Islet precursor cell (in vitro differentiated cells): ENCODE results near the gene PIK3IP1.
"Not testable (repeated sequence)": the region's sequence is repeated elsewhere in the genome, so short reads cannot be mapped to it uniquely, and the experiment has no call there.

Experiments used
- DNase-seq: peaks from one replicate; pipeline ENCODE4 v3.0.0-alpha.2; 2018

PIK3IP1 gene, protein sequence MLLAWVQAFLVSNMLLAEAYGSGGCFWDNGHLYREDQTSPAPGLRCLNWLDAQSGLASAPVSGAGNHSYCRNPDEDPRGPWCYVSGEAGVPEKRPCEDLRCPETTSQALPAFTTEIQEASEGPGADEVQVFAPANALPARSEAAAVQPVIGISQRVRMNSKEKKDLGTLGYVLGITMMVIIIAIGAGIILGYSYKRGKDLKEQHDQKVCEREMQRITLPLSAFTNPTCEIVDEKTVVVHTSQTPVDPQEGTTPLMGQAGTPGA

DNA sequence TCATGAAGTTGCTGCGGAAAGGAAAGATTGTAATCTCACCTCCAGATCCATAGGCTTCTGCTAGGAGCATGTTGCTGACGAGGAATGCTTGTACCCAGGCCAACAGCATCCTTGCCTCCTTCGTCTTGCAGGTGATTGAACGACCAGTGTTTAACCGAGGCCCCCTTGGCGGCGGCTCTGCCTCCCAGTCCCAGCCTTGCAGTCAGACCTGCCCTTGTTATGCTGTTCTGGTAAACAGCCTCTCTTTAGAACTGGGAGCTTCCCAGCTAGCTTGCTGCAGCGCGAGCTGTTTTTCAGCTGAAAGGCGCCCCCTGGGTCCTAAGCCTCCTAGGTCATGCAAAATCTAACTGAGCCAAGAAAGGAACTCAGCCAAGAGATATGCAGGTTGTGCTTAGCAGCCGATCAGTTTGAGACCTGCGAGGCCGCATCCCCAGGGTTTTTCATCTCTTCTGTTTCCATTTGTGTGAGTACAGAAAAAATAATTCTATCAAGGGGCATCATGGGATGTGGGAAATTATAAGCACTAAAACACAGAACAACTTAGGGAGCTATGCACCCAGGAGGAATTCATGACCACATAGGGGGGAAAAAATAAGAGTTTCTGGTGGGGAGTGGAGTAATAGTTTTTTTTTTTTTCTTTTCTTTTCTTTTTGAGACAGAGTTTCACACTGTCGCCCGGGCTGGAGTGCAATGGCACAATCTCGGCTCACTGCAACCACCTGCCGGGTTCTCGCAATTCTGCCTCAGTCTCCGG lies at the start of gene PIK3IP1:
TSS of gene PIK3IP1 (minus strand) at position 253 of the 754 bp plus-strand sequence. CDS start at position 109, 144 bp downstream.
- DNase-seq = peak; percentile 94

DNA sequence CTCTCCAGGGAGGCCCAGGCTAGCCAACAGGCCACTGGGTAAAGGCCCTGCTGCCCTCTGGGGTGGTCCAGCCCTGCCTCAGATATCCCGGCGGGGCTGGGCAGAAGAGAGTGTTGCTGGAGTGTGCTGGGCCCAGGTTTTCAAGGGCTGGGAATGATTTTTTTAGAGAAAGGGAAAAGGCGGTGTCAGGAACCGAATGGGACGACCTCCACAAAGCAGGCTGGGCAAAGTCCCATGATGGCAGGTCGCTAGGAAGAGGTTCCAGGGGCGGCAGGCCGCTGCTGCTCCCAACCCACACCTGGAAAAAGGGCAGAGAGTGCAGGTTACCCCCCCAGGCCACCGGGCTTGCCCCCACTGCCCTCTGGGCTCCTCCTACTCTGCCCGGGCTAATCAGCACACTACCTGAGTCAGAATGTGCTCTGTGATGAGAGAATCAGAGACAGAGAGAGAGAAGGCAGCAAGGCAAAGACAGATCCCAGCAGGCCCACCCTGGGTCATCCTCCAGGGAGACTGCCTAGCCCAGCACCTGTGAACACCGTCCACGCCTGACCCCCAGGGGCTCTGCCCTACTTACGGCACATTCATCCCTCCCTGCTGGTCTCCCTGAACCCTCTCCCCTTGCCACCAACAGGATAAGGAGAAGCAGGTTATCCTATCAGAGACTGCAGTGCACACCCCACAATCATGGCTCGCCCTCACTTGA lies 49.2 kb upstream of the PIK3IP1 start:
- no peak for DNase-seq

DNA sequence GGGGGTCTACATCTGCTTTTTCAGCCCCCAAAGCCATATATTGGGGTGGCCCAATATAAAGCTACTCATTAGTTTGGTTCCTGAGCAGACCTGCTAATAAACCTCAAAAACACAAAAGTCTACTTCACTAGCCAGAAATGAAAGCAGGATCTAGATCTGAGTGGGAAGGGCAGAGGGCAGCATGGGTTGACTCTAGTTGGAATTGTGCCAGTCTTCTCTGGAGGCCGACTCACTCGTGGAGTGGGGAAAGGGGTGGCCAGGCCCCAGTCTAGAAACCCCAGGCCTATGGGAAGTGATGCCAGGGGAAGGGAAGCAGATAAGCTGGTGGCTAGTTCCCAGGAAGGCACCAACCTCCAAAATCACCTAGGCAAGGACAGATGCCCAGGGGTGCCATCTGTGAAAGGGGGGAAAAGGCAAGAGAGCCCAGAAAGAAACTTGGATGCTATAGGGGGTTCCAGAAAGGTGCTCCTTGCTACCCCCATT lies 48.5 kb upstream of the PIK3IP1 start:
- DNase-seq = no peak

DNA sequence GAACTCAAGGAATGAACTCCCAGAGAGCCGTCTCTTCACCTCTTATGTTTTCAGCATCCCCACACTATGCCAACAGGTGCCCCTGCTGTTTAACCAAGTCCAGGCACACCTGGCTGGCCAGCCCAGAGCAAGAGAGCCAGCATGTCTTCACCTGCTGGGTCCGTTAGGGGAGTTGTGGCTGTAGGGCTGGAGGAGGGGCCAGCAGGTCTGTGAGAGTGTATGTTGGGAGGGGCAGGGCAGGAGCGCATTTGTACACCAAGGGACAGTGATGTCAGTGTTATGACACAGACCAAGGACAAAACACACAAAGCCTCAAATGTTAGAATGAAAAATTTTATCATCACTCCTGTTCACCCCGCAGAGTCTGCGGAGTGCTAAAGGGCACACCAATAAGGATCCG lies 48.1 kb upstream of the PIK3IP1 start:
- no peak for DNase-seq

DNA sequence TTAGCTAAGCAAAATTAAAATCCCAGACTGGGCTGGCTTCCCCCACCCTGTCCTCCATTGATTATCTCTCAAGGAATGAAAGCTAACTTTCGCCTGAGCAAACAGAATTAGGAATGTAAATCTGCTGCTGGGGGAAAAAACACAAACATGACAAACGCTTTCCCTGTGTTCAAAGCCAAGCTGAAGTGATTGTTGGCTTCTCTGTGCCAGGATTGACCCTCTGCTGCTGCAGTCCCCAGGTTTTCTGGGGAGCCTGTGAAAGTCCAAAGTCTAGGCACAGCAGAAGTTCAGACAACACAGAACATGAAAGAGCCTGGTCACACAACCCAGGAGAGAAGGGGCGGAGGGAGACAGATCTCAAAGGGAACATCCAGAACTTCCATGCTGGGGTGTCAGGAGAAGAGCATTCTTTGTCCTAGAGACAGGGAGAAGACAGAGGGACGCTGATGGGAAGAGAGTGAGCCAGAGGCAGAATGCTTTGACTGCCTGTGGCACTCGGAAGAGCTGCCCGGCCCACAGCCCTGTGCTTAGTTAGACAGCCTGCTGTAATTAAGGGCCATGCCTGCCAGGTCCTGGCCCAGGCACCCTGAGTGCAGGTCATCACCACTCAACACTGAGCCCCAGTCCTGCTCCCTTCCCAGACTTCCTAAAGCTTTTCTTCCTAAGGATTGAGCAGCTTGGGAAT lies 47.0 kb upstream of the PIK3IP1 start:
- no peak for DNase-seq

DNA sequence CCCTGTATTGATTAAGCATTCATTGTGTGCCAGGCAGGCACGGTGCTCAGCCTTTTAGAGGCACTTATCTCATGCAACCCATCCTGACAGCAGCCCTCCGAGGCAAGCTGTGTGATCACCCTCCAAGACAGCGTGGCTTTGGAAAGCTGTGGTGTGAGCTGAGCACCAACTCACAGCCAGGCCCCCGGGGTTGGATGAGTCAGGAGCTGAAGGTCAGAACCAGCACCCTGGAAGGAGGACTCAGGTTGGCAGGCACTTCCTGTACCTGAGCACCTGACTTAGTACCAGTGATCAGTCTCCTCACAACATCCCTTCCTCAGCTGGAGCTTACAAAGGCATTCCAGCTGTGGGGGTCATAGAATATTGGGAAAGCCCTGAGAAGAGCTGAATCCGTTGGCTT lies 44.9 kb upstream of the PIK3IP1 start:
- DNase-seq = peak; percentile 76

DNA sequence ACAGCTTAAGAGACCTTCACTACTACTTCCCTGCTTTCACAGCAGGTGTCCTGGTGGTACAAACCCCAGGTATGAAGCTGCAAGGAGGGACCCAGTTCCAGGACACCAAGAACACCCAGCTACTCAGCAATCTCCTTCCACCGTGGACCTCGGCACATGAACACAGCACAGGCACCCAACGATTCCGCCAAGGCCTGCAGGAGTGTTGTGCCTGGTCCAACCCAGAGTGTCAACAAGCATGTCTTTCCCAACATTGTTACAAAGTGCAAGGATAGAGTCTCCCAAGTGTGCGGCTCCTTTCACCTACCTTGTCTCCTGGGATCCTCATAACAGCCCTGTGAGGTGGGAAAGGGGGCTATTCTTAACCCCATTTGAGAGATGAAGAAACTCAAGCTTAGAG lies 42.0 kb upstream of the PIK3IP1 start:
- no peak for DNase-seq

DNA sequence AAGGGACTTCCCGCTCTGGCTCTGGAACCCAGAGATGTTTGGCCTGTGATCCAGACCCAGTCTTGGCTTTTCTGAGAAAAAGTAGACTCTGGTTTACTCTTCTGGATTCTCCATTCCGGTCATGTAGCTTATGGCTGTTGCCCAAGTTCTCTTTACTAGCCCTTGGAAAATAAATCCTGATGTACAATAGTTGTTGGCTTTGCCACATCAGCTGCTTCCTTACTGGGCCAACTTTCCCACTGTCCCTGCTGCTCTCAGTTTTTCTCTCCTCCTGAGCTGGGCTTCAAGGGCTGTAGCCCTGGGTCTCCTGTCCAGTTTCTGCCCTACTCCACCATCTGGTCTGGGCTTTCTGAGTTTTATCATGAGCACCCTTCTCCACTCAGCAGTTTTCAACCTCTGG lies 41.4 kb upstream of the PIK3IP1 start:
- no peak for DNase-seq

DNA sequence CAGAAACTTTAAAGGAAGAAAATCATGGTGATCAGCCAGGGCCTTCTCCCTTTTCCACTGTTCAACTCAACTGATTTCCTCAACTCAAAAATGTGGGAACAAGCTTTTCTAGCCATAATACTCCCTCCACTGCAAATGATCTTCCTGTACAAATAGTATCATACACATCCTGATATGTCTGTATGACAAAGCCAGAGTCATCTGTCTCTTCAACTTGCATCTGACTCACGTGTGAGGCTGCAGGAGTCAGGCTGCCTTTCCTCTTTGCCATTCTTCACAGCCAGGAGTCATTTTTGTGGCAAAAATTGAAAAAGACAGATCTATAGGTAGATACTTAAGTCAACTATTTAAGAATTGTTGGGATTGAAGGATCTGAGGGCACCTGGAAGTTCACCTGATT lies 40.6 kb upstream of the PIK3IP1 start:
- DNase-seq = no peak

DNA sequence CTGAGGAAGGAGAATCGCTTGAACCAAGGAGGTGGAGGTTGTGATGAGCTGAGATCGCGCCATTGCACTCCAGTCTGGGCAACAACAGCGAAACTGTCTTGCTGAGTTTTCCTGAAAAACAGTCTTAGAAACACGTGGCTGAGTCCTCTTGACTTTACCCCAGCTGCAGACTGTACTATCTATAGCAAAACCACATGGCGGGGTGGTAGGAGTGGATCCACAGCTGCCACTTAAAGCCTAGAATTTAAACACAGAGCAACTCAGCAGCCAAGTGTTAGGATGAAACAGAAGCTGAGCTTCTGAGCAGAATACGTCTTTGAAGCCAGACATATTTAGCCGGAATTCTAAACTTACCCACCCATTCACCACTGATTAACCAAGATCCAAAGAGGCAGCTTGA lies 39.7 kb upstream of the PIK3IP1 start:
- no peak for DNase-seq

DNA sequence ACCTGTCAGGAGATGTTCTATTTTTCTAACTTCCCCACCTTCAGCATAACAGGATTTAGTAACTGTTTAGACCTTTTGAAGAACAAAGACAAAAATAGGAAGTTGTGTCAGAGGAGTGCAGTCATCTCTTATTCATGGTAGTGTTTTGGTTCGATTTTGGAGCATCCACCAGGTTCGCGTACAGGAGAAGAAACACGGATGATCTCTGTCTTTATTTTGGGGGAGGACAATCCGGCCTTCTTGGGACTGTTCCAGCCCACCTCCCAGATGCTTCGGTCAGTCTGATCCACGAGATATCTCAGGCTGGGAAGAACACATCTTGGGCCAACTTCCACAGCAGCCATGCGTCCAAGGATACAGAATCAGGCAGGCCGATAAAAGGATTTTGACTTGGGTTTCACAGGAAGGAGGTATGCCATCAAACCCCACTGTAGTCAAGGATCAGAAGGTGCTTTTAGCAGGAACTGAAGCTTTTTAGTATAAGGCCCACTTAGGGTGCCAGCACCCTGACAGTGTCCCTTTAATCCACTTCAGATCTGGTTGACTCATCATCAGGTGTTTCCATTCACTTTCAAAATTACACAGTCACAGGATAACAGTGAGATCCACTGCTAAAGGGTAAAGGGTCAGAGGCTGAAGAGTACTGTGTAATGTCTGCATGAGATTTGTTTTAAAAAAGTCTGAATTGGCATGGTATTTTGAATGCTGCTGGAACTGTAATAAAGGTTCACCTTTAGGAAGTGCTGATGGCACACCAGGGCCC lies 37.3 kb upstream of the PIK3IP1 start:
- DNase-seq = no peak

DNA sequence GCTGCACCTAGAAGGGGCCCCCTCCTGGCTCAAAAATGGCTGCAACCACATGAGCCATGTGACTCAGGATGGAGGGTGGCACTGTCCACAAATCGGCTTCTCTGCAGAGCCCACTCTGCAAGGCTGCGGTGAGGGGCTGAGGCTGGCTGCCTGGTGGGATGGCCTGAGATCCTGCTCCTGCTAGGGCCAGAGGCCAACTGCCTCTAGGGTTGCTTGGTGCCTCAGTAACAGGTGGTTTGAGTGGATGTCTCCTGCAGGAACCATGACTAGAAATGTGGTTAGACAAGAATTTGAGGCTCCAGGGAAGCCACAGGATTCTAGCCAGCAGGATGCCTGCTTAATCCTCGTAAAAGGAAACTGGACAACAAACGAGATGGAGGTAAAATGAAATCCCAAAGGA lies 36.7 kb upstream of the PIK3IP1 start:
- peak; percentile 75 for DNase-seq

DNA sequence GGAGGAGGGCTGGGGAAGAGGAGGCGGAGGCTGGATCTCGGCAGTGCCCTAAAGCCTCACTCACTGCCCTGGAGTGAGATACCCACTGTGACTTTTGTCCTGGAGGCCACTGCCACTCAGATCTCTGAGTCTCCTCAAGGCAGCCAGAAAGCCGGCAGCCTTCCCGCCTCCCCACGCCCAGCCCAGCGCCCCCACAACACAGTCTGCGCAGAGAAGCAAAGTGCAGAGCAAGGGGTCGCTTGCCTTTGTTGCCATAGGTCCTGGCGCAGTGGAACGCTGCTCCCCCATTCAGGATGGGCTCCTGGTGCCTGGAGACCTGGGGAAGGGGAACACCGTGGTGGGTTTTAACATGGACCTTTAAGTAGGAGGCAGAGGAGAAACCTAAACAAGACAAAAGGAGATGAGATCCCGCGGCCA lies 36.3 kb upstream of the PIK3IP1 start:
- DNase-seq = no peak

DNA sequence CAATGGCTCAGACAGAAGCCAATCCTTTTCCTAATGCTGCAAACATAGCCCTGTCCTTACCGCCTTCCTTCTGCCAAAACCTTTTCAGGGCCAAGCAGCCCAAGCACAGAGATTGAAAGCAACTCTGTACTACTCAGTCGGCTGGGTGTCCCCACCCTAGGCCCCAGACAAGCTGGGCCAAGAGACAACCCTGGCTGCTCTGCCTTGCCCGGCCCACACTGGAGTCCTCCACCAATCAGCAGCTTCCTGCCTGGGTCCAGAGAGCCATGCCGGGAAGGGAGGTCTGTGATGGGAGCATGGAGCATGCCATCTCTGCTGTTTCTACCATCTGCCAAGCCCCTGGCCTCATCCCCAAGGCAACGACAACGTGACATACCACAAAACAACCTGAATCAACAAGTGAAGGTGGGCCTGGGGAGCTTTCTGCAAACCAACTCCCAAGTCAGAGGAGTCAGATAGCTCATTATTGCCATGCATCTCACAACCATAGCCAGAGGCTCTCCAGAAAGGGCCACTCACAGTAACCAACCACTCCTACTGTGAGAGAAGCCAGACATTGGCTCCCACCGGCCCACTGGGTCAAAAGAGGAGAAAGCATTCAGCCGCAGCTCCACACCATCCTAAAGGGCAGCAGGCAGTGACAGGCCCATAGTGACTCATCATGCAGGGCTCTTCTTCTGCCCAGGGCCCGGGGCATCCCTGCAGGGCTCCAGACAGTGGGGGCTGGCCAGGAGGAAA lies 35.7 kb upstream of the PIK3IP1 start:
- DNase-seq = peak; percentile 87

DNA sequence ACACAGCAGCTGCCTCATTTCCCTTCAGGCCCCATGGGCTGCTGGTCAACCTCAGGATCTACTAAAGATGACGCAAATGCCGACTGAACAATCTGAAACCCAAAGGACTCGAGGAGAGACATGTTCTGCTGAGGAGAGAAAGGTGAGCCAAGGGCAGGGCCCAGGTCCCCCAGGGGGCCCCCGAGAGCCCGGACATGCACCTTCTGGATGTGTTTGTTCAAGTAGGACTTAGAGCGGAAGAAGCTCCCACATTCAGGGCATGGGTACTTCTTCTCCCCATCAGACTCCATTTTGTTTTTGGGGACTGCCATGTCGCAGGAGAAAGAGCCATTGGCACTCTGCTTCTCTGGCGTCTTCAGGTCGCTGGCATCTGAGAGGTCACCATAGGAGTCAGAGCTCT lies 34.6 kb upstream of the PIK3IP1 start:
- peak; percentile 43 for DNase-seq

DNA sequence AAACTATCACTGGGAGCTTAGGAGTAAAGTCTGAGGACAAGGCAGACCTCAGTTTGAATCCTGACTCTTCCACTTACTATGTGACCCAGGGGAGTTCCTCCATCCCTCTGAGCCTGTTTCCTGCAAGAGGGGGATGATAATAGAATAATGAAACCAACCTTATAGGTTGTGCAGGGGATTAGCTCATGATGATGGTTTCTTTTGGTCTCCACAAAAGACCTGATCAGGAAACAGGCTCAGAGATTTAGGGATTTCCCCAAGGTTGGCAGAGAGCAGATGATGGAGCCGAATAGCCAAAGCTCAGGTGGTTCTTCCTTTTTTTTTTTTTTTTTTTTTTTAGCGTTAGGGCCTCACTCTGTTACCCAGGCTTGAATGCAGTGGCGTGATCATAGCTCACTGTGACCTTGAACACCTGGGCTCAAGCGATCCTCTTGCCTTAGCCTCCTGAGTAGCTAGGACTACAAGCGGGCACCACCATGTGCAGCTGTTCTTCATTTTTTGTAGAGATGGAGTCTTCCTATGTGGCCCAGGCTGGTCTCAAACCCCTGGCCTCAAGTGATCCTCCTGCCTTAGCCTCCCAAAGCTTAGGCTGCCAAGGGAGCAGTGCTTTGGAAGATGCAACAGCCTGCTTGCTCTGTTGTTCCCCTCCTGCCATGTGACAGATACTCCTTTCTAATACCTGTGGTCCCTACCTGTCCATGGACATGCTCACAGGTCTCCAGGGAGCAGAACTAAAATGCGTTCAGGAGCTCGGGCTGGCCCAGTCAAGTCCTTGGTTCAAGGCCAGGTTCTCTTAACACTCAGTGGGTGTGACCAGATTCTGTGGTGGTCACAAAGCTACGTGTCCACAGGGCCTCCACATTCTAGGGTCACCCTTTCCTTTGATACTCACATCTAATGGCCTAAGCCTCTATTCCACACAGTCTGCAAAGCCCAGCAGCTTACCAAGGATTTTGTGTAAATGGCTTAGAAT lies 31.6 kb upstream of the PIK3IP1 start:
- peak; percentile 36 for DNase-seq

DNA sequence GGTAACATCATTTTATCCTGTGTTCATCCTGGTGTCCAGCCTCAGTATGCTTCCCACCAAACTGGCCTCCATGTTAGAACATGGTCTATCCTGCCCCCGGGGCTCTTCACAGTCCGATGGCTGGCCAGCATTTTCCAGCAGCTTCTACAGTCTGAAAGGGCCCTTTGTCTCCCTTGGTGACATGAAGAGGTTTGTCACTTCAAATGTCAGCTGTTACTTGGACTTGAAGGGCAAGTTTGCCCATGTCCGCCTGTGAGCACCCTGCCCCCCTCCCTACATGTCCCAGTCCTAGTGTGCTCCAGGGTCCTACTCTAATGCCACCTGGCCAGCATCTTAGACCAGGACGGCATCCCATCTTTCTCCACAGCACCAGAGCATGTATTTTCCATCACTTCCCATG lies 29.1 kb upstream of the PIK3IP1 start:
- peak; percentile 53 for DNase-seq

DNA sequence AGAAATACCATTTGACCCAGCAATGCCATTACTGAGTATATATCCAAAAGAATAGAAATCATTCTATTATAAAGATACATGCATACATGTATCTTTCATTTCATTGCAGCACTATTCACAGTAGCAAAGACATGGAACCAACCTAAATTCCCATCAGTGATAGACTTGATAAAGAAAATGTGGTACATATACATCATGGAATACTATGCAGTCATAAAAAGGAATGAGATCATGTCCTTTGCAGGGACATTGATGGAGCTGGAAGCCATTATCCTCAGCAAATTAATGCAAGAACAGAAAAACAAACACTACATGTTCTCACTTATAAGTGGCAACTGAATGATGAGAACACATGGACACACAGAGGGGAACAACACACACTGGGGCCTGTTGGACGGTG lies 21.9 kb upstream of the PIK3IP1 start:
- not testable (repeated sequence) for DNase-seq

DNA sequence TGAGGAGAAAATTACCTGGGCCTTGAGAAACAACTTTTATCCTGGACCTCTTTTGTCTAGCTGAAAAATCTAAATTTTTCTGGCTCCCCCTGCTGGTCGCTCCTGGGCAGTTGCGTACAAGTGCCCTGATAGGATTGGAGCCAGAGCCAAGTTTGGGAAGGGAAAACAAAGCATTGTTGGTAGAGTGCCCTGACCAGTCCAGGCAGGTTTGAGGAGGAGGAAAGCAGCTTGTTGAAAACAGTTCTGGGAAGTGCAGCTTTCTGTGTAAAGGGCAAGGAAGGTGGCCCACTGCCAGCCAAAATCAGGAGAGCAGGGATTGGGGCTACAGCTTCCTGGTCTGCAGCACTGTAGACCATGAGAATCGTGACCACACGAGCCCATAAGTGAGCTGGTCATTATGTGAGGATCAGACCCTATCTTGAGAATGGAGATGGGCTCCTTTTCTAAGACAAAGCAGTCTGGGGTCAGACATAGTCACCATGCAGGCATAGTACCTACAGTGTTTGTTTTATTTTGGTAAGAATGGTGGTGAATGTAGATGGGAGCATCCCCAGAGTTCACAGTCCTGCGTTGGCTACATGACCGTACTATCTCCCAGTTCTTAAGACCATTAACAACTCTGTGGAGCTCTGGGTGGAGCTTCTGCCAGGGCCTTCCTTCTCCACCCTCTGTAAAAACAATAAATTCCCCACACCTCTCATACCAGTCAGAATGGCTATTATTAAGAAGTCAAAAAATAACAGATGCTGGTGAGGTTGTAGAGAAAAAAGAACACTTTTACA lies 21.3 kb upstream of the PIK3IP1 start:
- DNase-seq = peak; percentile 86

DNA sequence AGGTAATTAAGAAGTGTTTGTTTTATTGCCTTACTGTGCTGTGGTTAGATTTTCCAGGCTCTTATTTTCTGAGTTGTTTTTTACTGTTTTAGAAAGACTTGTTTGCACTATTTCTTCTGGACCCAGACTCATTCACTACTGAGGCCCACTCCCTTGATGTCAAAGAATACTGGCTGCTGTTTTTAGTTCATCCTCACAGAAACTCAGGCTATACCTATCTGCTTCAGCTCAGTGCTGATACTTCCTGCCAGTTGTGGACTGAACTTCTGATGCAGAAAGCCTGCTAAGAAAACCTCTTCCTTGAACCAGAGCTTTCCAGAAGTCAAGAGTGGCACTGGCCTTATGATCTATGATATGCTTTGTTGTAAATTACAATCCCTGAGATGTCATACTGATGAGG lies 15.9 kb upstream of the PIK3IP1 start:
- no peak for DNase-seq
